Tibial nerve (tissue), 3 donors: ENCODE data around the gene HUWE1.

Experiments used
- CTCF ChIP-seq, 5 experiments: fragments of 200-600 bp in 3 of 5; fragments of 450-650 bp in 2 of 5; sonication (generic) in 3 of 5; IDR thresholded peaks; one replicate each; pipeline ENCODE4 v1.5.1; 2016 to 2019; ENCODE audit warnings: antibody characterized with exemption in 5 of 5, mild to moderate bottlenecking in 3 of 5, moderate library complexity in 2 of 5
- POLR2A ChIP-seq, 2 donors: fragments of 450-650 bp; IDR thresholded peaks; one replicate each; pipeline ENCODE4 v1.6.1; 2017; ENCODE audit warnings: antibody characterized with exemption in 2 of 2, mild to moderate bottlenecking in 2 of 2, moderate library complexity in 2 of 2

GRCh38 chrX:53583571-53583970, 102.9 kb downstream of the HUWE1 start:
- TF ChIP-seq POLR2A (IDR thresholded peaks at IDR 0.05): no peak
- no peak for TF ChIP-seq CTCF (IDR thresholded peaks at IDR 0.05)
